KBM-7 (cell line): ENCODE results near the gene ETV6.
A peak's percentile ranks its signal among the peaks of the same experiment; 100 is the strongest.

Experiments used
- DNase-seq: peaks from one replicate; pipeline ENCODE4 v3.0.0-alpha.2; 2015
- in situ Hi-C: fragments of 300-500 bp; cut with MboI; formaldehyde crosslinking; loops from 2 replicates; pipeline ENCODE4 v1.14.3; 2020; ENCODE audit warnings: low sequenced_read_pairs, low pct_unique_long_range_greater_than_20kb, mixed read lengths

The ETV6 gene

GRCh38 chr12:11747969-11748368 lies 98.5 kb downstream of the ETV6 start:
- no peak for DNase-seq
- in situ Hi-C loops, result no loop called here

DNA sequence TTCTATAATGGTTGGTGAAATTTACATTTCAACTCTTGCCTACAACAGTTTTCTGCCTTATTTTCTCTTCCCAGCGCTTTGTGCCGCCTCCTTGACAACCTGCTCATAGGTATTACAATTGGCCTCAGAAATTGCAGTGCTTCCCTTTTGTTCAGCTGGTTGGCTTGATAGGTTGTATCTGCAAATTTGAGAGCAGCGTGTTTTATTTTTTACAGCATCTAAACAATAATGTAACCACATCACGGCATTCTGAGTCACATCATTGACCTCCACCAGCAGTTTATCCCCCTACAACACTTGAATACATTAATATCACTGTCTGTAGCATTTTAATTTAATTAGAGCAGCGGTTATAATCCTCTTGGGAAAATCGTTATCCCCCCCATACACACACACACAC lies 99.4 kb downstream of the ETV6 start:
- DNase-seq, result no peak
- in situ Hi-C loops, result no loop called here

DNA sequence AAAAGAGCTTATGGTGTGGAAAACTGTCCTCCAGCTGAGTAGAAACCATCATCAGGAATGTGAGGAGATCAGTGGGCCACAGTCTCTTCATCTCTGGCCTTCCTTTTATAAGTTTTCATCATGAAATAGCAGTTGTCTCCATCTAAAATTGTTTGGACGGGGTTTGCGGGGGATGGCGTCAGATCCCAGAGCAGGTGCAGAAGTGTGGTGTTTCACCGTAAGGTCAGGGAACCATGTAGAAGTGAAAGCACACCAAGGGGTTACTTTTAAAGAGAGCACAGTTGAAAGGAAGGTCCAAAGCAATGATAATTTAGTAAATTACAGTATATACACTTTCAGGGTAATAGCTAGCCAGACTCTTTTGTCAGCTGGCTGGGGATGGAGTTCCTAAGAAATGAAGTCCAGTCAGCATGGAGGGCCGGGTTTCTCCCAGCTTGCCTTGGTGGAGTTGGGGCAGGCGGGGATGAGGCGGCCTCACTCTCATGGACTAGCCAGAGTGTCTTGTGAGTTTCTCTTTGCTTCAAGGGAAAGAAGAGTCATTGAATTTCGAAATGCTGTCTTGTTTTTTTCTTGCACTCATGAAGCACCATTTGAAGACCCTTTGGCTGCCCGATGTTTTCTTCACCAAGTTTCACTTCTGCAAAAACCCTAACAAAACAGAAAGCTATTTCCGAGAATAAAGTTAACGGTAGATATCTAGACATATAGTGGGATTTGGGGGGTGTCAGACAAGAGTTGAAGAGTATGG lies 100.6 kb downstream of the ETV6 start:
- in situ Hi-C loops, result no loop called here
- DNase-seq, result peak; percentile 70

- in situ Hi-C loops, result no loop called here
- DNase-seq, result no peak
These were observed 103.1 kb downstream of the ETV6 start for GRCh38 chr12:11752403-11753149.

- no peak for DNase-seq
- in situ Hi-C loops, result no loop called here
These were observed 103.7 kb downstream of the ETV6 start for GRCh38 chr12:11753150-11753499.

DNA sequence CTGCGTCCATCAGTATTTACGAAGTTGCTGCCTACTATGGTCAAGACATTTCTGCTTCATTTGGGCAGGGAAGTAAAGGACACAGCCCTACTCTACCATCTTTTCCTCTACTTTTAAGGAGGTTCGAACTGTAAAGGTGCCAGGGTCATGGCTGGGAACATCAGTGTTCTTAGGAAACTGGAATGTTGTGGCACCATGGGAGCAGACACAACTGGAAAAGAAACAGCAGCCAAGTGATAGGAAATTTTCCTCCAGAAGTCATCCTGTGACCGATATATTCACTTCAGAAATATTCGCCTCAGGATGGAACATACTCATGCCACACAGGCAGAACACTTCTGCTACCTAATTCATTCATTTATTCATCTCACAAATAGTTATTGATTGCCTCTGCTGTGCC lies 104.4 kb downstream of the ETV6 start:
- DNase-seq, result no peak
- in situ Hi-C loops, result no loop called here

DNA sequence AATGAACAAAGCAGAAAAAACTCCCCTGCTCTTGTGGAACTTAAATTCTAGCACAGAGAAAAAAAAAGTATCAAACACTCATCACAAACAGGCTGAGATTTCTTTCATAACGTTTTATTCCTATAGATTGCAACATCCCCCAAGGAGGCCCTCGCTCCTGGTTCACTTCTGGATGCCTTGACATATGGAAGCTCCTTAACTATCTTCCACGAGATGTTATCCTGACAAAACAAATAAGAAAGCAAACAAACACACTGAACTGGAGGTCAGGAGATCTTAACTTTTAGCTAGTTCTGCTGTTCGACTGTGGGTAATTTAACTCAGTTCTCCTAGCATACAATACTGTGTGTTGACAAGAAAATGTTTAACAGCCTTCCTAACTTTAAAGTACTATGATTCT lies 104.8 kb downstream of the ETV6 start:
- no peak for DNase-seq
- in situ Hi-C loops, result no loop called here

DNA sequence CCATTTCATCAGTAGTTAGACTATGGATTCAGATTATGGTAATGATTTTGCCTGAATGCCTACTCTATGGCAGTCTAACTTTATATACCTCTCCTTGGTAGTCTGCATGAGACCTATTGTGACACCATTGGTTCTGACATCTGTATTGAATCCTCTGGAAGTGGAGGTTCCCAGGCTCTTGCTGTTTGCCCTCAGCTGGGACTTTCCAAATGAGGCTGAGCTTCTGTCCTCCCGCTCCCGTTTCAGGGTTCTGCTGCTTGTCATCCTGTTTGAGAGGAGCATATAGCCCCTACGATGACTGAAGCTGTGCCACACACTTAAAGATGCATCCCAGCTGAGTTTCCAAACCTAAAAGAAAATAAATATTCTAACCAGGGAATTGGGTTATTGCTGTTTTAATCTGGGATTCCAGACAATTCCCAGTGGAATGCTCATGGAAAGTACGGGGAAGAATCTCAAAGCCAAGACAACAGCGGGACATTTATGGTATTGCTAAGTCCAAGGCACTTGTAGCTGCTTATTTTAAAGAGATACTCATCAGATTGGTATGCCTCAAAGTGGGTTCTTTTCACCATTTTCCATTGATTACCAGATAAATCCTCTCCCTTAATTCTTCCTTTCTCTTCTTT lies 105.9 kb downstream of the ETV6 start:
- in situ Hi-C loops, result no loop called here
- DNase-seq, result no peak

GRCh38 chr12:11756022-11756421 lies 106.5 kb downstream of the ETV6 start:
- no peak for DNase-seq
- in situ Hi-C loops, result no loop called here

GRCh38 chr12:11756523-11756922 lies 107.0 kb downstream of the ETV6 start:
- in situ Hi-C loops, result no loop called here
- no peak for DNase-seq

- DNase-seq, result no peak
- in situ Hi-C loops, result no loop called here
These were observed 107.6 kb downstream of the ETV6 start for GRCh38 chr12:11757095-11757494.

GRCh38 chr12:11757531-11757930 lies 108.1 kb downstream of the ETV6 start:
- in situ Hi-C loops, result no loop called here
- no peak for DNase-seq

DNA sequence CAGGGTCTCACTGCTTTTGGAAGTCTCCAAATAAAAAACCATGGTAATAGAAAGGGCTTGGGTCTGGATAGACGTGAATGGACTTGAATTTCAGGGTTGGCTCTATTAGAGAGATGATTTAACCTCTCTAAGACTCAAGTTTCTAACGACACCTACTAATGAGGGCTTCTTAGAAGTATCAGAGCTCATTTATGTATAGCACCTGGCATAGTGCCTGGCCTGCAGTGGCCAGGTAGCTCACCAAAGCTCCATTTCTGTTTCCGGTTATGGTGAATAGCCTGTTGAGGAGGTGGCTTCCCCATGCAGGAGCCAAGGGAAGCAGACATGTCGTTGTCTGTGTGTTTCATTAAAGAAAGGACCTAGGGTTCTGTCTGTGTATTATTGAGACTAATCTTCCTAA lies 108.6 kb downstream of the ETV6 start:
- DNase-seq, result no peak
- in situ Hi-C loops, result no loop called here

DNA sequence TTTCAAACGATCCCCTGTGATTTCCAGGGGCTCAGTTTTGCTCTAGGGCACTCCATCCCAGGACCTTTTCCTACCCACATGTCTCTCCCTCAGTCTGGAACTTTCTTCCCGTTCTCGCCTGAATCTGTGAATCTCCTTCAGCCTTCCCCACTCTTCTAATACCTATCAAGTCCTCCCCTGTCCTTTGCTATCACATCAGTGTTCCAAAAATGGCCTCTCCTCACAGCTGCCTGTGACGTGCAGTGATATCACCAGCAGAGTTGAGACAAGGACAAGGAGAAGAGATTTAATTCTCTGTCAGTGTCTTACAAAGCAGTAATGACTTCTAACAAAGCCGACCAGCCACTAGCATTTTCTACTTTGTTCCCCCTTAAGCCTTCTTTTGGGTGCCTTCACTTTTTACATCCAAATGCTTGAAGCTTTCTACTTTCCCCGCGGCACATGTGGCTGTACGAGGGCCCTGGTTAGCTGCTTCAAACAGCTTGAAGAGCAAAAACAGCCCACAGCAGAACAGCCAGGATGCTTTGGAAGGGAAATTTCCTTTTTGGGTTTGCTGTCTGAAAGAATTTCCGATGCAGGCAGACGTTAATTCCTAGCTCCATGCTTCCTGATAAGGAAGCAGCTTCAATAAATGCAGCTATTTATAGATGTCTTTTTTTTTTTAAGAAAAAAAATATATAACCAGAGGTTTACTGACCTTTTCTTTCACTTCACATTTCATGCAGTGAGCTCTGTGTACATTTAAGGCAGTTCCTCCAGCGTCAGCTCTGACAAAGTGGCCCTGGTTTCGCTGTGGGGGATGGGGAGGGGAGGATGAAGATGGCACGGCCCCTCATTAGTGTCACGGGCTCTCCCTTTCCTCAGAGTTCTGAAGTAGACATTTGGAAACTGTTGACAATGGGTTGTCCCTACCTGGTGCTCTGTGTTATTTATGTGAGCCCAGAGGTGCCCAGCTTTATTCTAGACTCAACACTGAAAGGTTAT lies 109.3 kb downstream of the ETV6 start:
- DNase-seq, result no peak
- in situ Hi-C loops, result no loop called here

DNA sequence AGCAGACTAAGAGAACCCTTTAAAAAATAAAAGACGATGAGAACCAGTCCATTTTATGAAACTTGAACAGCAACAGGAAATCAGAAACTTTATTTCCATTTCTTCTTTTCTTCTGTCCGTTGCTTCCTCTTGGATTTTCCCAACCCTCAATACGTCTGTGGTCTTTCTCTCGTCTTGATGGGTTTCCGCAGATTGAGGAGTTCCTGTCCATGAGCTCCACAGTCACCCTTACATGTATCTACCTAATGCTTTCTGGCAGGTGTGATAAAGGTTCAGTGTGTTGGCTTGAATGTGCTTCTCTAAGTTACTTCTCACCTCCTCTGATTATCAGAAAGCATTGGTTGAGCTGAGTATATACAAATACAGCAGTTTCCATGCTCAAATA lies 110.0 kb downstream of the ETV6 start:
- DNase-seq, result no peak
- in situ Hi-C loops, result no loop called here

- in situ Hi-C loops, result no loop called here
- no peak for DNase-seq
These were observed 110.4 kb downstream of the ETV6 start for GRCh38 chr12:11759899-11760298.

- in situ Hi-C loops, result no loop called here
- DNase-seq, result no peak
These were observed 112.5 kb downstream of the ETV6 start for GRCh38 chr12:11761869-11762567.

- no peak for DNase-seq
- in situ Hi-C loops, result no loop called here
These were observed 113.4 kb downstream of the ETV6 start for GRCh38 chr12:11762723-11763326.
